Activated T-helper 1 cell treated with anti-CD3 and anti-CD28 coated beads, Interleukin-12 subunit alpha, Interleukin-12 subunit beta, Interleukin-2, Interleukin-4 antibody, amounts not matched to agents 30 ng/mL and 10 ng/mL and 1 ng/mL, durations not matched to agents 14 hours and 24 hours and 36 hours (primary cell): ENCODE data around the gene CREB3L1. TPM values are rescaled to one million over a fixed set of nuclear protein-coding genes. Genes with fewer than 3 reads are reported as not detected.

Experiments used
- DNase-seq: peaks from one replicate; pipeline ENCODE4 v3.0.0; 2021; ENCODE audit warnings: low spot score
- H3K27ac Mint-ChIP-seq: one replicate; pipeline ENCODE4 v1.8.0; 2021; ENCODE audit warnings: mild to moderate bottlenecking, mixed read lengths
- H3K27me3 Mint-ChIP-seq: one replicate; pipeline ENCODE4 v1.8.0; 2022; ENCODE audit warnings: mild to moderate bottlenecking, moderate library complexity, mixed read lengths; ENCODE audit not compliant: insufficient read depth
- H3K36me3 Mint-ChIP-seq: one replicate; pipeline ENCODE4 v1.8.0; 2021; ENCODE audit warnings: low read depth, mixed read lengths
- H3K4me1 Mint-ChIP-seq: one replicate; pipeline ENCODE4 v1.8.0; 2021; ENCODE audit warnings: low read depth, mixed read lengths
- H3K4me3 Mint-ChIP-seq: one replicate; pipeline ENCODE4 v1.8.0; 2021; ENCODE audit warnings: mild to moderate bottlenecking, moderate library complexity, mixed read lengths
- H3K9me3 Mint-ChIP-seq: one replicate; pipeline ENCODE4 v1.8.0; 2021; ENCODE audit warnings: mixed read lengths
- intact Hi-C: fragments of 100-400 bp; cut with micrococcal nuclease; formaldehyde crosslinking; loops from one replicate; pipeline ENCODE4 v1.15.1; 2024
- total RNA-seq: library from RNA; stranded (reverse); gene quantifications from 2 replicates; pipeline ENCODE4 v1.2.3, GENCODE V29; 2022

CREB3L1 gene
- total RNA-seq, 1 donor from 2014 or later = 0.39 TPM

GRCh38 chr11:46271875-46272815 lies 5.3 kb upstream of the CREB3L1 start:
- H3K27ac Mint-ChIP-seq = no peak overlapping the region

GRCh38 chr11:46272816-46273427 lies 4.5 kb upstream of the CREB3L1 start:
- DNase-seq = no peak
- Mint-ChIP-seq H3K27me3 (peaks cover 31% of the 10 kb centered on the region), H3K36me3 (no peaks in the 10 kb centered on the region), H3K9me3 (no peaks in the 10 kb centered on the region), H3K4me1 (peaks cover 6% of the 10 kb centered on the region), H3K27ac (no peak overlapping the region), H3K4me3 (no peak overlapping the region)
- intact Hi-C loops = no loop called here

More at GRCh38 chr11:46271875-46272815, 5.3 kb upstream of the CREB3L1 start:
- Mint-ChIP-seq H3K4me3 (no peak overlapping the region), H3K27me3 (peaks cover 28% of the 10 kb centered on the region), H3K9me3 (no peaks in the 10 kb centered on the region), H3K4me1 (peaks cover 6% of the 10 kb centered on the region), H3K36me3 (no peaks in the 10 kb centered on the region)
- intact Hi-C loops = no loop called here
- DNase-seq = no peak

GRCh38 chr11:46273511-46274205 lies 3.8 kb upstream of the CREB3L1 start:
- Mint-ChIP-seq H3K36me3 (peaks cover under 1% of the 10 kb centered on the region), H3K4me1 (peaks cover 6% of the 10 kb centered on the region), H3K27ac (no peak overlapping the region), H3K27me3 (peaks cover 30% of the 10 kb centered on the region), H3K9me3 (no peaks in the 10 kb centered on the region), H3K4me3 (no peak overlapping the region)
- intact Hi-C loops = no loop called here
- DNase-seq = no peak

GRCh38 chr11:46275964-46276641 lies 1.4 kb upstream of the CREB3L1 start:
- Mint-ChIP-seq H3K27me3 (peaks cover 40% of the 10 kb centered on the region), H3K27ac (no peak overlapping the region), H3K36me3 (peaks cover 2% of the 10 kb centered on the region), H3K4me3 (no peak overlapping the region), H3K4me1 (peaks cover 6% of the 10 kb centered on the region), H3K9me3 (no peaks in the 10 kb centered on the region)
- intact Hi-C loops = no loop called here
- DNase-seq = no peak

GRCh38 chr11:46277313-46277621 lies 195 bp upstream of the CREB3L1 start:
- DNase-seq = no peak
- Mint-ChIP-seq H3K27ac (no peak overlapping the region), H3K4me3 (no peak overlapping the region), H3K4me1 (peaks cover 6% of the 10 kb centered on the region), H3K27me3 (peaks cover 41% of the 10 kb centered on the region), H3K36me3 (peaks cover 2% of the 10 kb centered on the region), H3K9me3 (no peaks in the 10 kb centered on the region)
- intact Hi-C loops = no loop called here

GRCh38 chr11:46278387-46279125 lies 1.1 kb downstream of the CREB3L1 start:
- no peak overlapping the region for H3K4me3 Mint-ChIP-seq

GRCh38 chr11:46279126-46280099 lies 2.0 kb downstream of the CREB3L1 start:
- no peaks in the 10 kb centered on the region for H3K4me1 Mint-ChIP-seq
- peaks cover 54% of the 10 kb centered on the region for H3K27me3 Mint-ChIP-seq
- no peak for DNase-seq
- no peak overlapping the region for H3K27ac Mint-ChIP-seq
- intact Hi-C loops = no loop called here
- no peaks in the 10 kb centered on the region for H3K9me3 Mint-ChIP-seq
- H3K36me3 Mint-ChIP-seq = peaks cover 2% of the 10 kb centered on the region
- no peak overlapping the region for H3K4me3 Mint-ChIP-seq

More at GRCh38 chr11:46278387-46279125, 1.1 kb downstream of the CREB3L1 start:
- intact Hi-C loops = no loop called here
- no peaks in the 10 kb centered on the region for H3K4me1 Mint-ChIP-seq
- H3K27me3 Mint-ChIP-seq = peaks cover 46% of the 10 kb centered on the region
- no peaks in the 10 kb centered on the region for H3K9me3 Mint-ChIP-seq
- peaks cover 2% of the 10 kb centered on the region for H3K36me3 Mint-ChIP-seq
- H3K27ac Mint-ChIP-seq = no peak overlapping the region
- DNase-seq = no peak

- H3K4me1 Mint-ChIP-seq = no peaks in the 10 kb centered on the region
- no peaks in the 10 kb centered on the region for H3K9me3 Mint-ChIP-seq
- no peak for DNase-seq
- peaks cover 54% of the 10 kb centered on the region for H3K27me3 Mint-ChIP-seq
- no peak overlapping the region for H3K4me3 Mint-ChIP-seq
- no peak overlapping the region for H3K27ac Mint-ChIP-seq
- peaks cover 2% of the 10 kb centered on the region for H3K36me3 Mint-ChIP-seq
- intact Hi-C loops = no loop called here
These were observed 3.2 kb downstream of the CREB3L1 start for GRCh38 chr11:46280706-46281105.

GRCh38 chr11:46281371-46281831 lies 3.9 kb downstream of the CREB3L1 start:
- intact Hi-C loops = no loop called here
- H3K27me3 Mint-ChIP-seq = peaks cover 51% of the 10 kb centered on the region
- peaks cover 2% of the 10 kb centered on the region for H3K36me3 Mint-ChIP-seq
- H3K4me3 Mint-ChIP-seq = no peak overlapping the region
- H3K9me3 Mint-ChIP-seq = no peaks in the 10 kb centered on the region
- H3K4me1 Mint-ChIP-seq = no peaks in the 10 kb centered on the region
- DNase-seq = no peak
- H3K27ac Mint-ChIP-seq = no peak overlapping the region

- Mint-ChIP-seq H3K27ac (no peak overlapping the region), H3K27me3 (peaks cover 29% of the 10 kb centered on the region), H3K4me3 (no peak overlapping the region), H3K36me3 (no peaks in the 10 kb centered on the region), H3K9me3 (no peaks in the 10 kb centered on the region), H3K4me1 (no peaks in the 10 kb centered on the region)
- no peak for DNase-seq
- intact Hi-C loops = no loop called here
These were observed 7.7 kb downstream of the CREB3L1 start for GRCh38 chr11:46285173-46285572.

- Mint-ChIP-seq H3K27ac (no peak overlapping the region), H3K9me3 (no peaks in the 10 kb centered on the region), H3K36me3 (no peaks in the 10 kb centered on the region), H3K27me3 (peaks cover 26% of the 10 kb centered on the region), H3K4me1 (no peaks in the 10 kb centered on the region), H3K4me3 (no peak overlapping the region)
- intact Hi-C loops = no loop called here
- DNase-seq = no peak
These were observed 8.2 kb downstream of the CREB3L1 start for GRCh38 chr11:46285594-46286033.
